Measurements from ENCODE around the gene ERMP1.
"Not testable (repeated sequence)": the region's sequence is repeated elsewhere in the genome, so short reads cannot be mapped to it uniquely, and the experiment has no call there.

ERMP1 gene, protein sequence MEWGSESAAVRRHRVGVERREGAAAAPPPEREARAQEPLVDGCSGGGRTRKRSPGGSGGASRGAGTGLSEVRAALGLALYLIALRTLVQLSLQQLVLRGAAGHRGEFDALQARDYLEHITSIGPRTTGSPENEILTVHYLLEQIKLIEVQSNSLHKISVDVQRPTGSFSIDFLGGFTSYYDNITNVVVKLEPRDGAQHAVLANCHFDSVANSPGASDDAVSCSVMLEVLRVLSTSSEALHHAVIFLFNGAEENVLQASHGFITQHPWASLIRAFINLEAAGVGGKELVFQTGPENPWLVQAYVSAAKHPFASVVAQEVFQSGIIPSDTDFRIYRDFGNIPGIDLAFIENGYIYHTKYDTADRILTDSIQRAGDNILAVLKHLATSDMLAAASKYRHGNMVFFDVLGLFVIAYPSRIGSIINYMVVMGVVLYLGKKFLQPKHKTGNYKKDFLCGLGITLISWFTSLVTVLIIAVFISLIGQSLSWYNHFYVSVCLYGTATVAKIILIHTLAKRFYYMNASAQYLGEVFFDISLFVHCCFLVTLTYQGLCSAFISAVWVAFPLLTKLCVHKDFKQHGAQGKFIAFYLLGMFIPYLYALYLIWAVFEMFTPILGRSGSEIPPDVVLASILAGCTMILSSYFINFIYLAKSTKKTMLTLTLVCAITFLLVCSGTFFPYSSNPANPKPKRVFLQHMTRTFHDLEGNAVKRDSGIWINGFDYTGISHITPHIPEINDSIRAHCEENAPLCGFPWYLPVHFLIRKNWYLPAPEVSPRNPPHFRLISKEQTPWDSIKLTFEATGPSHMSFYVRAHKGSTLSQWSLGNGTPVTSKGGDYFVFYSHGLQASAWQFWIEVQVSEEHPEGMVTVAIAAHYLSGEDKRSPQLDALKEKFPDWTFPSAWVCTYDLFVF

DNA sequence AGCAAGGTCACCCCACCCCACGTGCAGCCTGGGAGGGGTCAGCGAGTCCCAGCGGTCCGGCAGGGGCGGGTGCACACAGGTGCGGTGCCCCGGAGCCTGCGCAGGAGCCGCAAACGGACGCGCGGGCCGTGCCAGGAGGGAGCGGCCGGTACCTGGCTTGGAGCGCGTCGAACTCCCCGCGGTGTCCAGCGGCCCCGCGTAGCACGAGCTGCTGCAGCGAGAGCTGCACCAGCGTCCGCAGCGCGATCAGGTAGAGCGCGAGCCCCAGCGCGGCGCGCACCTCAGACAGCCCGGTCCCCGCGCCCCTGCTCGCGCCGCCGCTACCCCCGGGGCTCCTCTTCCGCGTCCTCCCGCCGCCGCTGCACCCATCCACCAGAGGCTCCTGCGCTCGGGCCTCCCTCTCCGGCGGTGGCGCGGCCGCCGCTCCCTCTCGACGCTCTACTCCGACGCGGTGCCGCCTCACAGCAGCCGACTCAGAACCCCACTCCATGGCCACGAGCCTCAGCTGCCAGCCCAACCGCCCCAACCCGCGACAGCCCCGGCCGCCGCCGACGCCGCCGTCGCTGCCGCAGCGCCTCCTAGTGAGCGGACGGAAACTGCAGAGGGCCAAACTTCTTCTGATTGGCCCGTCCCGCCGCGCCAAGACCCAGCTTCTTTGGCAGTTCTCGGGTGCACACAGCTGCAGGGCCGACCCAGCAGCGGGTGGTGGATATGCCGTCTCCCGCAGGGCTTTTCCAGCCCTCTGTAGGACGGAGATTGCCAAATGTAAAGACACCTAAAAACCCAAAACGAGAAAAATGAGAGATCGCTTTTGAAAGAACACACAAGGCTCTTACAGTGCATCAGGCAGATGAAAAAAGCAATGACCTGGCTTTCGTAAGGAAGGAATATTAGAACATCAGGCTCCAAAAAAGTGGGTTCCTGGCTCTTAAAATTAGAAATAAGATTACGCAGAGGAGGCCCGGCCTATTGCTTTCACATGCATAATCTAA, at the start of gene ERMP1:
TSS of gene ERMP1 (minus strand) at position 580 of the 992 bp plus-strand sequence. CDS start at position 490, 90 bp downstream.
- H3K9ac ChIP-seq: no peak within 1 kb of the TSS
- peak within 1 kb of the TSS; percentile 82 for H3K27ac ChIP-seq

GRCh38 chr9:5882244-5883012, 49.5 kb upstream of the ERMP1 start:
- H3K9ac ChIP-seq; H2AFZ ChIP-seq; H3K79me2 ChIP-seq; H3K4me2 ChIP-seq (ENCODE audit: low read length); H3K4me3 ChIP-seq (ENCODE audit: low read depth, low read length); H3K4me1 ChIP-seq; H3K27me3 ChIP-seq (ENCODE audit: control insufficient read depth, insufficient read depth, low read length); H3K9me3 ChIP-seq (ENCODE audit: control insufficient read depth, low read length); H3K27ac ChIP-seq; H3K36me3 ChIP-seq (ENCODE audit: control insufficient read depth, insufficient read depth, low read length): not testable (repeated sequence)

More for the DNA sequence above, at the start of gene ERMP1:
- no peaks in the 10 kb centered on the region for H3K27me3 ChIP-seq (ENCODE audit: control insufficient read depth, insufficient read depth, low read length)
- H2AFZ ChIP-seq: peak within 1 kb of the TSS; percentile 76
- peak within 1 kb of the TSS; percentile 76 for H3K4me3 ChIP-seq (ENCODE audit: low read depth, low read length)
- no peaks in the 10 kb centered on the region for H3K36me3 ChIP-seq (ENCODE audit: control insufficient read depth, insufficient read depth, low read length)
- H3K79me2 ChIP-seq: peaks cover 1% of the 10 kb centered on the region
- peak; percentile 86 for TF ChIP-seq CTCF (IDR thresholded peaks at IDR 0.05)
- H3K9me3 ChIP-seq (ENCODE audit: control insufficient read depth, low read length): no peaks in the 10 kb centered on the region
- peak within 1 kb of the TSS; percentile 83 for H3K4me2 ChIP-seq (ENCODE audit: low read length)
- H3K4me1 ChIP-seq: peaks cover 15% of the 10 kb centered on the region

GRCh38 chr9:5879419-5880181, 46.7 kb upstream of the ERMP1 start:
- H3K4me3 ChIP-seq (ENCODE audit: low read depth, low read length): no peak overlapping the region
- peak overlapping the region; percentile 24 for H3K4me2 ChIP-seq (ENCODE audit: low read length)
- H3K4me1 ChIP-seq: peaks cover 4% of the 10 kb centered on the region
- no peak for TF ChIP-seq CTCF (IDR thresholded peaks at IDR 0.05)
- no peak overlapping the region for H3K9ac ChIP-seq
- no peaks in the 10 kb centered on the region for H3K9me3 ChIP-seq (ENCODE audit: control insufficient read depth, low read length)
- peak overlapping the region; percentile 51 for H3K27ac ChIP-seq
- H3K79me2 ChIP-seq: no peaks in the 10 kb centered on the region
- no peaks in the 10 kb centered on the region for H3K36me3 ChIP-seq (ENCODE audit: control insufficient read depth, insufficient read depth, low read length)
- H2AFZ ChIP-seq: peak overlapping the region; percentile 56
- H3K27me3 ChIP-seq (ENCODE audit: control insufficient read depth, insufficient read depth, low read length): no peaks in the 10 kb centered on the region

DNA sequence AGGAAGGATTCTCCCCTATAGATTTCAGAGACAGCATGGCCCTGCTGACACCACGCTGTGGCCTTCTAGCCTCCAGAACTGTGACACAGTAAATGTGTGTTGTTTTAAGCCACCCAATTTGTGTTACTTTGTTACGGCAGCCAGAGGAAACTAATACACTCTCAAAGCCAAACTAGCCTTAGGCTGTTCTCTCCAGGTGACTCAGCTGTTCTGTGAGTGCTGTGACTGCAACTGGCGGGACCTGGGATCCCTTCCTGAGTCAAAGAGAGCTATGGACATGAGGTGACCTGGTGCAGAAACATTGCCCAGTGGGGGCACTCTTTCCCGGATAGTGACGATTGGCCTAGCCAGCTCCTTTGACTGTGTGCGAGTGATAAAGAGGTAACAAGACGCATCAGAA, 43.8 kb upstream of the ERMP1 start:
- H3K27me3 ChIP-seq (ENCODE audit: control insufficient read depth, insufficient read depth, low read length): no peaks in the 10 kb centered on the region
- no peak for TF ChIP-seq CTCF (IDR thresholded peaks at IDR 0.05)
- H3K9me3 ChIP-seq (ENCODE audit: control insufficient read depth, low read length): no peaks in the 10 kb centered on the region
- H3K36me3 ChIP-seq (ENCODE audit: control insufficient read depth, insufficient read depth, low read length): no peaks in the 10 kb centered on the region
- H2AFZ ChIP-seq: no peak overlapping the region
- H3K9ac ChIP-seq: no peak overlapping the region
- H3K27ac ChIP-seq: no peak overlapping the region
- no peaks in the 10 kb centered on the region for H3K79me2 ChIP-seq
- H3K4me1 ChIP-seq: peaks cover 4% of the 10 kb centered on the region
- no peak overlapping the region for H3K4me3 ChIP-seq (ENCODE audit: low read depth, low read length)
- H3K4me2 ChIP-seq (ENCODE audit: low read length): no peak overlapping the region

All from parathyroid adenoma (tissue), 2 donors.